H9 (cell line): ENCODE measurements around the gene MED13L. TPM values are rescaled to one million over a fixed set of nuclear protein-coding genes. Genes with fewer than 3 reads are reported as not detected.

ENCODE experiments used
- DNase-seq: peaks from one replicate; pipeline ENCODE4 v3.0.0-alpha.2; 2017
- H2AFZ ChIP-seq: one replicate; pipeline ENCODE4 v1.6.1; 2013; ENCODE audit warnings: mild to moderate bottlenecking, low read length, control low read depth, moderate library complexity
- H2AK5ac ChIP-seq: 2 replicates; pipeline ENCODE4 v1.6.1; 2013; ENCODE audit warnings: low read length, control low read depth, mixed read lengths; ENCODE audit not compliant: insufficient read length
- H2BK120ac ChIP-seq: one replicate; pipeline ENCODE4 v1.6.1; 2013; ENCODE audit warnings: low read depth, mild to moderate bottlenecking, low read length, control low read depth, inconsistent platforms; ENCODE audit not compliant: poor library complexity, severe bottlenecking
- H2BK12ac ChIP-seq: 2 replicates; pipeline ENCODE4 v1.6.1; 2013; ENCODE audit warnings: low read length, control low read depth, mixed read lengths, low read depth; ENCODE audit not compliant: insufficient read length
- H2BK15ac ChIP-seq: 2 replicates; pipeline ENCODE4 v1.6.1; 2013; ENCODE audit warnings: low read depth, low read length, control low read depth
- H2BK20ac ChIP-seq: one replicate; pipeline ENCODE4 v1.6.1; 2013; ENCODE audit warnings: low read depth, mild to moderate bottlenecking, low read length, control low read depth, inconsistent platforms; ENCODE audit not compliant: poor library complexity, severe bottlenecking
- H2BK5ac ChIP-seq: 2 replicates; pipeline ENCODE4 v1.6.1; 2013; ENCODE audit warnings: low read length, control low read depth, mixed read lengths; ENCODE audit not compliant: insufficient read length
- H3K14ac ChIP-seq: 2 replicates; pipeline ENCODE4 v1.6.1; 2013; ENCODE audit warnings: low read length, control low read depth; ENCODE audit not compliant: insufficient read depth
- H3K18ac ChIP-seq: 2 replicates; pipeline ENCODE4 v1.6.1; 2013; ENCODE audit warnings: low read depth, mild to moderate bottlenecking, mixed read lengths, low read length, control low read depth; ENCODE audit not compliant: insufficient read length
- H3K23ac ChIP-seq: 2 replicates; pipeline ENCODE4 v1.6.1; 2013; ENCODE audit warnings: low read length, control low read depth, mixed read lengths, low read depth; ENCODE audit not compliant: insufficient read length
- H3K23me2 ChIP-seq: 2 replicates; pipeline ENCODE4 v1.6.1; 2013; ENCODE audit warnings: low read depth, mild to moderate bottlenecking, mixed read lengths, low read length, control low read depth; ENCODE audit not compliant: insufficient read length, poor library complexity, severe bottlenecking
- H3K27ac ChIP-seq: 2 replicates; pipeline ENCODE4 v1.5.1; 2013; ENCODE audit warnings: low read length, control low read depth, mixed read lengths, low read depth; ENCODE audit not compliant: insufficient read length
- H3K27me3 ChIP-seq: 2 replicates; pipeline ENCODE4 v1.6.1; 2013; ENCODE audit warnings: low read length, control low read depth, inconsistent platforms; ENCODE audit not compliant: insufficient read depth
- H3K4ac ChIP-seq: 2 replicates; pipeline ENCODE4 v1.6.1; 2013; ENCODE audit warnings: low read depth, mild to moderate bottlenecking, control low read depth, inconsistent platforms, low read length, moderate library complexity
- H3K4me1 ChIP-seq: 2 replicates; pipeline ENCODE4 v1.6.1; 2013; ENCODE audit warnings: low read length, control low read depth, inconsistent platforms; ENCODE audit not compliant: insufficient read depth
- H3K4me2 ChIP-seq: 2 replicates; pipeline ENCODE4 v1.6.1; 2013; ENCODE audit warnings: low read length, control low read depth, mixed read lengths; ENCODE audit not compliant: insufficient read length, insufficient read depth
- H3K56ac ChIP-seq: 2 replicates; pipeline ENCODE4 v1.6.1; 2013; ENCODE audit warnings: low read depth, mild to moderate bottlenecking, mixed read lengths, low read length, control low read depth; ENCODE audit not compliant: insufficient read length
- H3K79me1 ChIP-seq: 2 replicates; pipeline ENCODE4 v1.6.1; 2013; ENCODE audit warnings: low read depth, mild to moderate bottlenecking, moderate library complexity, low read length, control low read depth, inconsistent platforms; ENCODE audit not compliant: insufficient read depth, poor library complexity, severe bottlenecking
- H3K79me2 ChIP-seq: 2 replicates; pipeline ENCODE4 v1.6.1; 2013; ENCODE audit warnings: low read length, control low read depth, inconsistent platforms; ENCODE audit not compliant: insufficient read depth
- H3K9ac ChIP-seq: 2 replicates; pipeline ENCODE4 v1.6.1; 2013; ENCODE audit warnings: low read length, control low read depth, mixed read lengths; ENCODE audit not compliant: insufficient read length; ENCODE audit errors: extremely low read depth
- H3K9me3 ChIP-seq: one replicate; pipeline ENCODE4 v1.6.1; 2013; ENCODE audit warnings: low read depth, low read length, inconsistent platforms; ENCODE audit not compliant: control insufficient read depth
- H3T11ph ChIP-seq: one replicate; pipeline ENCODE4 v1.6.1; 2013; ENCODE audit warnings: mild to moderate bottlenecking, low read length, control low read depth, inconsistent platforms
- H4K20me1 ChIP-seq: one replicate; pipeline ENCODE4 v1.6.1; 2013; ENCODE audit not compliant: control insufficient read depth, insufficient read length, insufficient read depth
- H4K5ac ChIP-seq: 2 replicates; pipeline ENCODE4 v1.6.1; 2013; ENCODE audit warnings: low read depth, mild to moderate bottlenecking, mixed read lengths, low read length, control low read depth; ENCODE audit not compliant: insufficient read length
- H4K8ac ChIP-seq: replicated peaks from 2 replicates; pipeline ENCODE4 v1.6.1; 2013; ENCODE audit warnings: low read length, control low read depth, mixed read lengths, low read depth; ENCODE audit not compliant: insufficient read length
- H4K91ac ChIP-seq: 2 replicates; pipeline ENCODE4 v1.6.1; 2013; ENCODE audit warnings: low read depth, mild to moderate bottlenecking, moderate library complexity, mixed read lengths, low read length, control low read depth; ENCODE audit not compliant: insufficient read length
- H3K27ac Mint-ChIP-seq, 3 experiments: 2 replicates in 2 of 3; 3 replicates in 1 of 3; pipeline ENCODE4 v1.8.0; 2020 to 2021; ENCODE audit warnings: mixed read lengths in 3 of 3, mild to moderate bottlenecking in 1 of 3, moderate library complexity in 1 of 3
- H3K27me3 Mint-ChIP-seq: 2 replicates; pipeline ENCODE4 v1.8.0; 2021; ENCODE audit warnings: low read depth, mild to moderate bottlenecking, moderate library complexity, mixed read lengths
- H3K36me3 Mint-ChIP-seq, 3 experiments: 2 replicates in 2 of 3; 3 replicates in 1 of 3; pipeline ENCODE4 v1.8.0; 2020 to 2021; ENCODE audit warnings: low read depth in 3 of 3, mixed read lengths in 3 of 3; ENCODE audit not compliant: insufficient read depth in 1 of 3
- H3K4me1 Mint-ChIP-seq, 2 experiments: 2 replicates each; pipeline ENCODE4 v1.8.0; 2020; ENCODE audit warnings: mixed read lengths in 2 of 2
- H3K4me3 Mint-ChIP-seq, 2 experiments: 2 replicates in 1 of 2; 3 replicates in 1 of 2; pipeline ENCODE4 v1.8.0; 2020 to 2021; ENCODE audit warnings: mild to moderate bottlenecking in 2 of 2, mixed read lengths in 2 of 2, moderate library complexity in 1 of 2
- H3K9me3 Mint-ChIP-seq, 2 experiments: 2 replicates in 1 of 2; 3 replicates in 1 of 2; pipeline ENCODE4 v1.8.0; 2020; ENCODE audit warnings: mild to moderate bottlenecking in 2 of 2, mixed read lengths in 2 of 2, moderate library complexity in 1 of 2
- CTCF ChIP-seq: fragments of 200-600 bp; sonication (generic); conservative IDR thresholded peaks from 3 replicates; pipeline ENCODE4 v1.8.0; 2021; ENCODE audit warnings: antibody characterized with exemption, mild to moderate bottlenecking
- WGBS: extraction: QIAGEN DNeasy Blood & Tissue Kit; methylation state at CpG from one replicate; pipeline ENCODE4 v1.1.7; 2013; ENCODE audit warnings: missing lambda C conversion rate, low lambda C conversion rate, mixed read lengths; ENCODE audit not compliant: insufficient read length; ENCODE audit errors: extremely low coverage; 5-methylcytosine and 5-hydroxymethylcytosine counted together
- total RNA-seq: library from RNA; stranded (reverse); gene quantifications from 2 replicates; pipeline ENCODE4 v1.2.1, GENCODE V29; 2021

The MED13L gene
- total RNA-seq, 1 experiment from 2014 or later: 52.4 TPM

DNA sequence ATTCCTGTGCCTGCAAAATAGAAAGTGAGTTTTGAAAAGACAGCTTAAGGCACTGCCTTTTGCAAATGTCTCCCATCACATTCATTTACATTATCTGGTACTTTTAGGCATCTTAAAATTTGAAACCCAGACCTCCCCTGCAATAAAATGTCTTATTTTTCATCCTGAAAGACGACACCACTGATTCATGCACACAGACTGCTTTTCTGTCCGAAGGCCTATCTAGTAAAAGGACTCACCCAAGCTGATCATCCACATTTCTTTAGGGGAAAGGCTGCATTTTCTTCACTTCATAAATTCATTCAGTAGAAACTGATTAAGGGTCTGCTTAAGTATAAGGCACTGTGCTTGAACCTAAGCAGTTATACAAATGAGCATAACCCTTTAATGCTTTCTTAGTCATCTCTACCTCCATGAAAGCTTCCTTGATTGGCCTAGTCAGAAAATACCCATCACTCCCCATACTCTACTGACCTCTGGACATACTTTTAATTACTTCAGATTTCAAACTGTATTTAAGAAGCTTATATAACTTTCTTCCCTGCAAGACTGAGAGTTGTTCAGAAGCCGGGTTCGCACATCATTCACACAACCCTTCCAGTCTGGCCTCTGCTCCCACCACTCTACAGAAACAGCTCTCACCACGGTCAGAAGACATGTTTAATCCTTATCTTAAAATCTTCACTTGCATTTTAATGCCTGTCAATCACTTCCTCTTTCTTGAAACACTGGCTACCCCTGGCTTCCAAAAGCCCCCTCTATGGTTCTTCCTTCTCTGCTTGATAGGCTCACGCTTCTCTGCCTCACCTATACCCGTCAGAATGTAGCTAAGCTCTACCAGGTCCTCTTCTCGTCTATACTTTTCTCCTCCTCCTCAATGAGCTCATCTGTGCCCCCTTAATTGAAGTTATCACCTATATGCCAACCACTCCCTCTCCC, 288.6 kb downstream of the MED13L start:
- Histone ChIP-seq H2AFZ (no peak overlapping the region), H4K5ac (no peak overlapping the region), H2BK15ac (no peak overlapping the region), H4K8ac (no peak overlapping the region), H2BK20ac (no peak overlapping the region), H3K79me1 (no peaks in the 10 kb centered on the region), H3K56ac (no peak overlapping the region), H3K4me1 (no peaks in the 10 kb centered on the region; the same call in 1 of the 2 replicates), H3K4me2 (no peak overlapping the region), H2BK12ac (no peak overlapping the region), H3K18ac (no peak overlapping the region), H3K23ac (no peak overlapping the region), H3K27me3 (no peaks in the 10 kb centered on the region), H2AK5ac (no peak overlapping the region), H3K14ac (no peak overlapping the region), H3K9me3 (no peaks in the 10 kb centered on the region), H2BK5ac (no peak overlapping the region), H3K79me2 (no peaks in the 10 kb centered on the region; the same call in 1 of the 2 replicates), H3K27ac (no peak overlapping the region), H3K4ac (no peak overlapping the region), H2BK120ac (no peak overlapping the region), H3T11ph (no peak overlapping the region), H4K20me1 (no peaks in the 10 kb centered on the region), H3K23me2 (no peaks in the 10 kb centered on the region), H3K9ac (no peak overlapping the region), H4K91ac (no peak overlapping the region)
- DNase-seq: no peak
- Mint-ChIP-seq H3K36me3 (peaks cover 6 to 34% (median 31%) of the 10 kb centered on the region in 3 experiments; a peak in 6 of 7 replicates), H3K27ac (peak overlapping the region in 2 of 3 experiments; percentile 37 to 58; a peak in 4 of 7 replicates), H3K9me3 (no peaks in the 10 kb centered on the region), H3K4me3 (no peak overlapping the region; a peak in 1 of 5 replicates), H3K27me3 (no peaks in the 10 kb centered on the region), H3K4me1 (peaks cover 19 to 25% of the 10 kb centered on the region in 2 experiments)
- WGBS: no CpG with 5 or more reads among the region's 8 CpGs
- no peak for TF ChIP-seq CTCF
